Smooth muscle cell of the brain vasculature (primary cell): ENCODE data around the gene DGKE.

Experiments used
- DNase-seq: peaks from one replicate; pipeline ENCODE4 v3.0.0-alpha.2; 2012; ENCODE audit warnings: low read depth, low spot score

The DGKE gene

DNA sequence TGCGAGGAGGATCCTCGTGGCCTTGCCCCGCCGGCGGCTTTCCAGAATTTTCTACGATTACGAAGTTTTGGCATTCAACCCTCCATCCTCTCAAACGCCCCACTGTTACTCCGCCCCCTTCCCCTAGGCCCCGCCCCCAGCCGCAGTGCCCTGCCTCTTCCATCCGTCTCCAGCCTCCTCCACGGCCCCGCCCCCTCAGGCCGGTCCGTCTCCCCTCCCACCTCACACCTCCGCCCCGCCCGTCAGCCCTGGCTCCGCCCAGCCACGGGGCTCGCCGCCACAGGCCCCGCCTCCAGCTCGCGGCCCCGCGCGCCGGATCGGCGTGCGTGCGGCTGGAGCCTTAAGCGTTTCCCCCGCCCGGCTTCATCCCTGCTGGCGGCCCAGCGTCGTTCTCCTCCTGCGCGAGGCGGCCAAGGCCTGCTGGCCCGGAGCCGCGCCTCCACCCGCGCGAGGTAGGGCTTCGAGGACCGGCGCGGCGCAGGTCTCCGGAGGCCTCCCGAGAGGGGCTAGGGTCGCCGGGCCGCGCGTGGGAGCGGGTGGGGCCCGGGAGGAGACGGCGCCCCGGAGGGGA, at the start of gene DGKE, which contains the start of gene C17orf67:
DGKE (plus strand) TSS at position 343 of the 571 bp plus-strand sequence. CDS start 645 bp downstream, outside the sequence.
C17orf67 (minus strand) TSS at position 112 of the 571 bp plus-strand sequence. CDS start 18,110 bp downstream, outside the sequence.
- DNase-seq = peak; percentile 81

DNA sequence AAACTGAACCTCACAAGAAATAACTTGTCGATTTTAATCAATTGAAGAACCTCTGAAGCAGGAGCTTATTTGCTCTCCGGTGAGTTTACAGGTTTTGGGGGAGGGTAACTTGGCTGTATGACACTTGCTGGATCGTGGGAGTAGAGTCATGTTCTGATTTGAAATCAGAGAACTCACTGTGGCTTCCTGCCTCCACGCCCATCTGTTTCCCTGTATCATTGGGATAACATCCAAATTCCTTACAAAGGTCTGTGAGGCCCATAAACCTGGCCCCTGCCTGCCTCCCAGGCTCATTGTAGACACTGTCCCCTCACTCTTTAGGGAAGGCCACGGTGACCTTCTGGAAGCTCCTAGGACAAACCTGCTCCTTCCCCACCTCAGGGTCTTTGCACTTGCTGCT, 48.5 kb upstream of the DGKE start:
- no peak for DNase-seq

DNA sequence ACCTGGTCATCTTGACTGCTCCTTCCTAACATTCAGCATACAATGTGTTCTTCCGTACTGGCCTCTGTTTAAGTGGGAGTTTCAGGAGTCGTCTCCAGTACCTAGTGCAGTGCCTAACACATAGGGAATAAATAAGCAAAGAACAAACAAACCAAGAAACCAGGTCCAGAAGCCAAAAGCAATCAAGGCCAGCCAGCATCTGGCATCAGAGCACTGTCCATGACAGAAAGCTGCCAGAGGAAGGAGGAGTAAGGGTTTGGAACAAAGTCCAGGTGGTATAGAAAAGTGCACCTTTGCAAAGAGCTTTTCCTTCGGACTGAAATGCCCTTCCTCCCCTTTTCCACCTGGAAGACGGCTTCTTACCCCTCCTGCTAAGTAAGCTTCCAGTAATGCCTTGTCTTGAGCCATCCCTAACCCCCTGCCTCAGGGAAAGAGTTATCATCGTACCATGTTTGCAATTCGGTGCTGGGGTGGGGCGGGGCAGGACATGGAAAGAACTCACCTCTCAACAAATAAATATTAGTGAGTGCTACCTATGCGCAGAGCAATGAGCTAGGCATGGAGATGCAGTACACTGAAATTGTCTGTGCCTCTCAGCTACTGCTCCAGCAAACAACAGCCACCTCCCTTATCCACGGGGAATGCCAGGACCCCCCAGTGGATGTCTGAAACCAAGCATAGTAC, 47.8 kb upstream of the DGKE start:
- DNase-seq = no peak

DNA sequence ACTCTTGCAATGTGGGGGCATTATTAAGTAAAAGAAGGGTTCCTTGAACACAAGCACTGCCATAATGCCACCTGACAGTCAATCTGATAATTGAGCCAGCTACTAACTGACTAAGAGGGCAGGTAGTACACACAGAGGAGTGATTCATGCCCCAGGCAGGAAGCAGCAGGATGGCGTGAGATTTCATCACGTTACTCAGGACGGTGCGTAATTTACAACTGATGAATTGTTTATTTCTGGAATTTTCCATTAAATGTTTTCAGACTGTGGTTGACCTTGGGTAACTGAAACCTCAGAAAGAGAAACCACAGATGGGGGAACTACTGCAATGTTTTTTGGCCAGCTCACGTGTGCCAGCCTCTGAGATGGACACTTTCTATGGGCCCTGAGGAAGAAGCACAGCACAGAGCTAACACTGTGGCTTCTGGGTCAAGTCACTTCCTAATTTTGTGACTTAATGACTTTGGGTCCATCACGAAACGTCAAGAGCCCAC, 46.9 kb upstream of the DGKE start:
- no peak for DNase-seq

DNA sequence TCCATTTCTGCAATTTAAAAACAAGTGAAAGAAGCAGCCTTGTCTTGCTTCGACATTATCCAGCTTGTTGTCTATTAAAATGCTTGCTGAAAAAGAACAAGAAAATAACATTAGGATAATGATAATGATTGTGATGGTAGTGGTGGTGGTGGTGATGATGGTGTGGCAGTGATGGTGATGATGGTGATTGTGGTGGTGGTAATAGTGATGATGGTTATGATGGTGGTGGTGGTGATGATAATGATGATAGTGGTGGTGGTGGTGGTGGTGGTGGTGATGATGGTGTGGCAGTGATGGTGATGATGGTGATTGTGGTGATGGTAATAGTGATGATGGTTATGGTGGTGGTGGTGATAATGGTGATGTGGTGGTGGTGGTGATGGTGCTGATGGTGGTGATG, 41.7 kb upstream of the DGKE start:
- DNase-seq = no peak

DNA sequence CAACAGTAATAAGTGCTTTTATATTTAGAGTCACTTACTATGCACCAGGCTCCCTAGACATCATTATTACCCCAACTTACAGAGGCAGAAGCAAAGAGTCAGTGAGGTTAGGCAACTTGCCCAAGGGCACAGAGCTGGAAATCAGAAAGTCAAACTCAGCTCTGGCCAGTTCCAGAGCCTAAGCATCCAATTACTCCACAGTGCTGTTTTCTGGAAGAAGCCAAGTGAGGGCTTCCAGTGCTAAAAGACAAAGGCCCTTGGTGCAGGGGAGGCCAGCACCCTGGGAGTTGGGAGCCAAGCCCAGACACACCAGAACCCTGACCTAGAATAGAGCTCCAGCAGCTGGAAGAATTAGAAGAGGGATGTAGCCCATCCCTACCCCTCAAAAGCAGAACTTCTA, 40.4 kb upstream of the DGKE start:
- DNase-seq = no peak

DNA sequence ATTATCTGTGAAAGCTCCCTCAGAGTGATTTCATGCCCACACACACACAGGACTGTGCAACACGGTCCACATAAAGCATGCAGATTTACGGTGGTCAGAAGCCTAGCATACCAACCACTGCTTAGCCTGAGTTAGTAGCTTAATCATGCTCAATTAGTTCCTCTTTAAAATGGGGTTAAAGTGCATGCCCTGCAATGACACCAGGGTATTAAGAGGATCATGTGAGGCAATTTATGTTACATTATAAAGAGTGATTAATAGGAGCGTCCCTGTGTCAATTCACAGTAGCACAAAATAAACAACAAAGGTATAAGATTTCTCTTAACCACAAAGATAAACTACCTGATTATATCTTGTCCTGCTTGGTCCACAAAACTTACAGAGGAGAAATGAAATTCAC, 40.0 kb upstream of the DGKE start:
- no peak for DNase-seq

DNA sequence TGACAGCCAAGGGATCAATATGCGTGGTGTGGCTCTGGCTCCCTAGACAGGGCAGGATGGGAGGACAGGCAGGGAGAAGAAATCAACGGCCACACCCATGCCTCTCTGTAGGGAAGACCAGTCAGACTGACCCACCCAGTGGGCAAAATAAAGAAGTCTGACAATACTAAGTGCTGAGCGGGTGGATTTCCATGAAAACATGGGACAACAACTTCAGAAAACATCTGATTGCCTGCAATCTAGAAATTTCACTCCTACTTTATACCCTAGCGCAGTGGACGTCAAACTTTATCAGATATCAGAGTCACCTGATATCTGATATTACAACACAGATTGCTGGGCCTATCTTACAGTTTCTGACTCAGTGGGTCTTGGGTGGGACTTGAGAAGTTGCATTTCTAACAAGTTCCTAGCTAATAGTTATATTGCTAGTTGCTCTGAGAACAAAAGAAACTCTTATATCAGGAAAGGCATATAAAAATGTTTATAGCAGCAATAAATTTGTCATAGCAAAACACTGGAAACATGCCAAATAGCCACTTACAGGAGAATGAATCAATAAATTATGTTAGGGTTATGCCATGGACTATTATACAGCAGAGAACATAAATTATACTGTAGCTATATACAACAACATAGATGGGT, 38.6 kb upstream of the DGKE start:
- DNase-seq = no peak

DNA sequence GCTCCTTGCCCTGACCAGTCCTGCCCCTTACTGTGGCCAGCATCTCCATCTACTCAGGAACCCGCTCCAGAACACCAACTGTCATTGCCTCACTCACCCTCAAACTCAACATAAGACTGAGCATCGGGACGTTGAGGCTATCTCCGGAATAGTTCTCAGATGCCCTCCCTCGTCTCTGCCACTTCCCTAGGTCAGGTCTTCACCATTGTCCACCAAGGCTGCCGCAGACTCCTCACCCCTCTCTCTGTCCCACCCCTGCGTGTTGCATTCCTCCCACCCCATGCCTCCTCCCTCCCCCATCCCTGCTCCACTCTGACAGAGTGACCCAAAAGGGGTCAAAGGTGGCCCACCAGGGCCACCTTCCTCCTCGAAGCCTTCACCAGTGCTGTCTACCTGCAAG, 37.4 kb upstream of the DGKE start:
- no peak for DNase-seq

DNA sequence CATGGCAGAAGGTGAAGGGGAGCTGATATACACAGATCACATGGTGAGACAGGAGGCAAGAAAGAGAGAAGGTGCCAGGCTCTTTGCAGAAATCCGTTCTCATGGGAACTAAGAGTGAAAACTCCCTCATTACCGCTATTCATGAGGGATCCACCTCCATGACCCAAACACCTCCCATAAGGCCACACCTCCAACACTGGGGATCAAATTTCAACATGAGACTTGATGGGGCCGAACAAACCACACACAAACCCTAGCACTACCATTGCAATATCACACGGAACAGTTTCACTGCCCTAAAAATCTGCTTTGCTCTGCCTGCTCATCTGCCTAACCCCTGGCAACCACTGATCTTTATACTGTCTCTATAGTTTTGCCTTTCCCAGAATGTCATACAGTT, 35.0 kb upstream of the DGKE start:
- DNase-seq = no peak

DNA sequence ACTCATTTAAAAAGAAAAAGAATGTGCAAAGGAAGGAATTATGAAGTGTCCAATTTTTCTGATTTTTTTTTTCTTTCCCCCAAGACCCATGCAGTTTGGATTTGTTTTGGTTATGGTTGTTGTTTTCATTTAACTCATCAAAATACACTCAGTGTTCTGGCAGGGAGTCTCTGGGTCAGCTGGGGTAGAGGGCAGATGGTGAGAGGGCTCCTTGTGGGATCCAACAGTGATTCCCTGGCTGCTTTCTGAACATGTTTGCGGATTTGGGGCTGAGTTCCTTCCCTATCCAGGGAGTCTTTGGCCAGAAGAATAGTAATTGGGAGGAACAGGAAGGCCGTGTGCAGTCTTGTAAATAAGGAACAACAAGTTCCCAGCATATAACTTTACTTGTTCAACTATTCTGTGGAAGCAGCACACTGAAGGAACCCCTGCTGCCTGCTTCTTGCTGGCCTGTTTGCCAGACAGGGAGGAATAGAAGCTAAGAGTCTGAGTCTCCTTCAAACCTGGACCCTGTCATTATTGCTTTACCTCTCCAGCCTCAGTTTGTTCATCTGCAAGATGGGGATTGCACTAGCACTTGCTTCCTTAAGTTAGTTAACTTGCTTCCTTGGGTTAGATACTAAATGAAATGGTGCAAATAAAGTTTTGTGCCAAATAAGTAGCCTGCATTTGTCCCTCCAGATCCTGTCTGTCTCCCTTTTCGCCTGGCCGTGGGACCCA, 32.3 kb upstream of the DGKE start:
- no peak for DNase-seq

DNA sequence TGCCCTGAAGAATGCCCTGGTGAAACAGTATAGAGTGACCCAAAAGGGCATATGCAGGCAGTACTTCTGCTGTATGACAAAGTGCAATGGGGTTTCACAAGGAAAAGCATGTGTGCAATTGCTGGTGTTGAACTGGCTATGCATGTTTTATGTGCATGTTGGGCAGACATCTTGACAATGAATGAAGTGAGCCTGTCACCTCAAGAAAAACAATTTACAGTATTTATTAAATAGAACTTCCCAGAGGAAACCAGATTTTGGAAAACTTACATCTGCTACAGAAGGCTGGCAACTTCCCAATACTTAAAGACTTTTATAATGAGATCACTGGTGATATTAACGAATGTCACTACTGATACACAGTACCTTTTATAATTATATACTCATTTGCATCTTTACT, 30.9 kb upstream of the DGKE start:
- no peak for DNase-seq

DNA sequence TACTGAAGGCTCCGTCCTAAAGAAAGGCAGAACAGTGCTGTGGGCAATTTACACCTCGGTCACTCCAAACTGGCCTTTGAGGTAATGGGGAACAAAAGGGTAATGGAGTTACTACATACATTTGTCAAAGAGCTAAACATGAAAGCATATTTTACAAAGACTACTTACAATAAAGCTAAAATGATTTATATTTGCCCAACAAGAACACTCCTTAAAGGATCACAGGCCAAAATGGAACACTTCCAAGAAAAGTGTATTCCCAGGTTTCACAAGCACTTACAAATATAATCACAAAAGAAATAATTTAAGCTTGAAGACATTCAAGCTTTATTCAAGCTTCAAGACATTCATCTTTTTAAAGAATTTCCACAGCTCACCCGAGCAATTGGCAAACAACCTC, 29.5 kb upstream of the DGKE start:
- no peak for DNase-seq

DNA sequence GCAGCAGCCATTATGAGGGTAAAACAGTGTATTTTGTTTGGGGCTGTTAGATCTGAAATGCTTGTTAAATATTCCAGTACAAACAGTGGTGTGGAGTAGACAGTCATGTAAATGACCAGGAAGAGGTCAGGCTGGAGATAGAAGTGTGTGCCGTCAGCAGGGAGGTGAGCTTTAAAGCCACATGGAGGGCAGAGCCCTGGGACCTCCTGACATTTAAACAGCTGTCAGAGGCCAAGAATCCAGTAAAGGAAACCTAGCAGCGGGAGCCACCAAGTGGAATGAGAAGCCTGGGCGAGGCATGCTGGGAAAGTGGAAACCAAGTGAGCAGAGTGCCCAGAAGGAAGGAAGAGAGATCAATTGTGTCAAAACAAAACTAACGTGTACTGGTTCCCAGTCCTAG, 27.0 kb upstream of the DGKE start:
- no peak for DNase-seq

DNA sequence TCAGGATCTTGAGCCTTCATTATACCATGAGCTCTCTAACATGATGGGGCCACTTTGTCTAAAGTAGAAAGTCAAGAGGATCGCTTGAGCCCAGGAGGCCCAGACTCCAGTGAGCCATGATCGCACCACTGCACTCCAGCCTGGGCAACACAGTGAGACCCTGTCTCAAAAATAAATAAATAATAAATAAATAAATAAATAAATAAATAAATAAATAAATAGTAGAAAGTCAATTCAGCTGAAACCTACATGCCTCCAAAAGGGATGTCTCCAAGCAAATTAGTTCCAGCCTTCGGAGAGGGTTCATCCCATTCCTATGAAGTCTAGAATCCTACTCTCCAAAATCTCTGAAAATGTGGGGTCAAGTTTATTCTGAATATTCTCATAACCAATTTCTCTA, 26.2 kb upstream of the DGKE start:
- DNase-seq = no peak

DNA sequence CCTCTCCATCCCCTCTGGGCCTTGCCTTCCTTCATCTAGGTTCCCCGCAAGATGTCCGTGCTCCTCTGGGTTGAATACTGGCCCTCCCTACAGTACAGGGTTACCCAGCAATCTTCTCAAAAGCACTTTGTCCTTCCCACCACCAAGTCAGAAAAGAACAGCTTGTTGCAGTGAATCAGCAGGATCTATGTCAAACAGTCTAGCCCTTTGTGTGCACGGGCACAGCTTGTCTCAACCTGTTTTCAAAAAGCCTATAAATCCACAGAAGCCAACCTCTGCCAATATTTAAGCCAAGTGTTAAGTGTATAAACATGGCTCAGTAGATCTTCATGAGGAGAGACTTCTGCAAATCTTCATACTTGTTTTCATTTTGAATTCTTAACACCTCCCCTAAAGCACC, 25.4 kb upstream of the DGKE start:
- DNase-seq = no peak

DNA sequence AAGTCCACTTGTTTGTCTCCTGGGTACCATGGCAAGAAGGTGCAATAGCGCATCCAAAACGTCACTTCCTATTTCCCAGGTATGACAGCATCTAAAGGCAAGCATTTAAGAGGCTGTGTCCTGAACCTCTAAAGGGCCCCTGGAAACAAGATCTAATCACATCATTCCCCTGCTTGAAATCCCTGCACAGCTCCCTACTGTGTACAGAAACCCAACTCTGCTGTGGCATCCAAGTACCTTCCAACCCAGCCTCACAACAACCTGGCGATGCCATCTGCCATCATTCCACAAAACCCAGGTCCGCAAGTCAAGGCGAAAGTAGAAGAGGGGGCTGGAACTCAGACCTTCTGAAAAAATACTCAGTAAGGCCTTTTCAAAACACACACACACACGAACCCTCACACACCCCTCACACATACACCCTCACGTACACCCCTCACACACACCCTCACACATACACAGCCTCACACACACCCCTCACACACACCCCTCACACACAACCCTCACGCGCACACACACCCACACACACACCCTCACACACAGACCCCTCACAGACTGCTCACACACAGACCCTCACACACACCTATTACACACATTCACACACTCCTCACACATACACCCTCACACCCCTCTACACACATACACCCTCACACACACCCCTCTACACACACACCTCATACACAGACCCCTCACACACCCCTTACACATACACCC, 24.7 kb upstream of the DGKE start:
- DNase-seq = no peak

DNA sequence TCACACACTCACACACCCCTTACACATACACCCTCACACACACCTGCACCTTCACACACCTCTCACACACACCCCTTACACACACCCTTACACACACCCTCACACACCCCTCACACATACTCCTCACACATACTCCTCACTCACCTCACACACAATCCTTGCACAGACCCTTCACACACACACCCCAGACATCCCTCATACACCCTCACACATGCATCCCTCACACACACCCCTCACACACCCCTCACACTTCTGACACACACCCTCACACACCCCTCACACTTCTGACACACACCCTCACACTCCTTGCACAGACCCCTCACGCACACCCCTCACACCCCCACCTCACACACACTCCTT, 24.2 kb upstream of the DGKE start:
- DNase-seq = no peak

DNA sequence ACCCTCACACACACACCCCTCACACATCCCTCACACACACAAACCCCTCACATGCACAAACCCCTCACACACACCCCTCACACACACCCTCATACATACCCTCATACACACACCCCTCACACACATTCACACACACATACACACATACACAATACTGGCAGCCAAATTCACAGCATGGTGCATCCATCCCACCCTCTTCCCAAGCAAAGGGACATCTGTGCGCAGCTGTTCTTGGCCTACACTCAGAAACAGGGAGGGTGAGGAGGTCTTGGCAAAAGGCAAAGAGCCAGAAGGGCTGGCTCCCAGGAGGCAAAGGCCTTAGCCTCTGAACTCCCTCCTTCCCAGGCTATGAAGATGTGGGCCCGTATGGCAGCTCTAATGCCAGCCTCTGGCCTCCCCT, 23.6 kb upstream of the DGKE start:
- DNase-seq = no peak

DNA sequence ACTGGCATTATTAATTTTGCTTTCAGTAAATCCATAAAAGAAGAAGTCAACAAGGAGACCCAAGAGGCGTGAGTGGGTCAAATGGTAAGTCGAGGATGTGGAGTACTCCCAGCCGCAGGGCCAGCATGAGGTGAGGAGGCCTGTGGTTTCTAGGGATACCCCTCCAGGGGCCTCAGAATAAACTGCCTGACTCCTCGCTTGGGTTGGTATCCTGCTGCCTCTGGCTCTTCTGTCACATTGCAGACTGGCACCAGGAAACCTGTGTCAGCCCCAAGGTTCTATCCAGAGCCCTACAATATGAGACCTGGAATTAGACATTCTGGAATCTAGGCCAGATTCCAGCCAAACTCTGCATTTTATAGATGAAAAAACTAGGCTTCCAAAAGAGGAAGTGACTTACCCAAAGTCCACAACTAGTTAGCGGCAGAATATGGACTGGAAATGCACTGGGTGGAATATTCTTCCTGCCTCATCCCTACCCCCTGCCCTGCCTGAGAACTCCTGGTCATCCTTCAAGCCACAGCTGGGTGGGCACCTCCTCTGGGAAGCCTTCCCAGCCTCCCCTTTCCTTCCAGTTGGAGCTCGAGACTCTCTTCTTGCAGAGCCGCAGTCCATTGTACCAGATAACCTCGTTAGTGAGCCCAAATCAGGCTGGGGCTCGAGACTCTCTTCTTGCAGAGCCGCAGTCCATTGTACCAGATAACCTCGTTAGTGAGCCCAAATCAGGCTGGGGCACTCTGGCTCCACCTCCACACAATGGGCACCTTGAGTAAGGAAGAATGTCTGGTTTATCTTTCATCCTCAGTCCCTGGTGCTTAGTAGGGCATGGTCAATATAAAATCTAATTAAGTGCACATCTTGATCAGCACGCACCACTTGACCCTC, 22.8 kb upstream of the DGKE start:
- no peak for DNase-seq

DNA sequence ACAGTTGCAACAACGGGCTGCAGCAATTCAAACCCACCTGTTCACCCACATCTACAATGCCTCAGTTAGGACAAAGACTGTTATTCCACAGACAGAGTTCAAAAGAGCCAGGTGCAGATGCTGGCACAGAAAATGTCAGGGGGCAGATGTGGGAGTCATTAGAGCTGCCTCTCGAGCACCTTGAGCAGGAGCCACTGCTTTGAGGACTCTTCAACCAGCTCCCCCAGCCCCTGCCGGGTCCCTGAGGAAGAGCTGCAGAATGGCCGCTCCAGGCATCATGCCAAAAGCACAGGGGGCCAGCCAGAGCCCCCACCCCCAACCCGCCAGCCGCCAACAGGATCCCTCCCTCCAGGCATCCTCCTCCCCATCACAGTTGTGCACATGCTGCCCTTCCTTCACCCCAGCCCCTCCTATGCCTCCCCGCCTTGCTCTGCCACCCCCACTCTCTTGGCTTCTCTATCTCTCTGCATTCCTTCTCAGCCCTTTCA, 21.0 kb upstream of the DGKE start:
- no peak for DNase-seq
